Measurements from ENCODE around the gene ENTPD6. TPM values are rescaled to one million over a fixed set of nuclear protein-coding genes. Genes with fewer than 3 reads are reported as not detected.
A peak's percentile ranks its signal among the peaks of the same experiment; 100 is the strongest.
"Not testable (repeated sequence)": the region's sequence is repeated elsewhere in the genome, so short reads cannot be mapped to it uniquely, and the experiment has no call there.

Gene ENTPD6
- total RNA-seq, 1 donor from 2014 or later: 43.0 TPM

DNA sequence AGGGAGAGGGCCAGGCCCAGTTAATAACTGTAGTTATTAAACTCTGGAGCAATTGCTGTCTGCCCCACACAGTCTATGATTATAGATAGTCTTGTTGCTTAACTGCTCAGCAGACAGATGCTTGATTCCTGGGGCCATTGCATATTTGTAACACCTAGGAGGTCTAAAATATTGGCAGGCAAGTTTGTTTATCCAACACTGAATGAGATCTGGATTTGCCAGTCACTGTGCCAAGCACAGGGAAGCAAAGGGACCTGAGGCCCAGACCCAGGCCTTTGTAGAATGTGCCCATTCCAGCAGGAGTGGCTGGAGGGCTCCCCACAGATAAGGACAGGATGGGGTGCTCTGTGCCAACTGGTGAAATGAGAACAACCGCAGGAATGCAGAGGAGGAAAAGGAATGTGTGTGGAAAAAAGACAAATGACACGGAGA is 17.6 kb upstream of the ENTPD6 start:
- no peaks in the 10 kb centered on the region for H3K36me3 Mint-ChIP-seq (ENCODE audit: low read depth, unreplicated experiment)
- H3K27me3 Mint-ChIP-seq (ENCODE audit: unreplicated experiment): no peaks in the 10 kb centered on the region
- TF ChIP-seq CTCF (IDR thresholded peaks at IDR 0.05; ENCODE audit: unreplicated experiment): no peak
- DNase-seq (ENCODE audit: low spot score): no peak
- no peaks in the 10 kb centered on the region for H3K4me1 Mint-ChIP-seq (ENCODE audit: unreplicated experiment)
- H3K9me3 Mint-ChIP-seq (ENCODE audit: unreplicated experiment): no peaks in the 10 kb centered on the region
- no peak overlapping the region for H3K27ac Mint-ChIP-seq (ENCODE audit: unreplicated experiment)
- H3K4me3 Mint-ChIP-seq (ENCODE audit: unreplicated experiment): no peak overlapping the region

DNA sequence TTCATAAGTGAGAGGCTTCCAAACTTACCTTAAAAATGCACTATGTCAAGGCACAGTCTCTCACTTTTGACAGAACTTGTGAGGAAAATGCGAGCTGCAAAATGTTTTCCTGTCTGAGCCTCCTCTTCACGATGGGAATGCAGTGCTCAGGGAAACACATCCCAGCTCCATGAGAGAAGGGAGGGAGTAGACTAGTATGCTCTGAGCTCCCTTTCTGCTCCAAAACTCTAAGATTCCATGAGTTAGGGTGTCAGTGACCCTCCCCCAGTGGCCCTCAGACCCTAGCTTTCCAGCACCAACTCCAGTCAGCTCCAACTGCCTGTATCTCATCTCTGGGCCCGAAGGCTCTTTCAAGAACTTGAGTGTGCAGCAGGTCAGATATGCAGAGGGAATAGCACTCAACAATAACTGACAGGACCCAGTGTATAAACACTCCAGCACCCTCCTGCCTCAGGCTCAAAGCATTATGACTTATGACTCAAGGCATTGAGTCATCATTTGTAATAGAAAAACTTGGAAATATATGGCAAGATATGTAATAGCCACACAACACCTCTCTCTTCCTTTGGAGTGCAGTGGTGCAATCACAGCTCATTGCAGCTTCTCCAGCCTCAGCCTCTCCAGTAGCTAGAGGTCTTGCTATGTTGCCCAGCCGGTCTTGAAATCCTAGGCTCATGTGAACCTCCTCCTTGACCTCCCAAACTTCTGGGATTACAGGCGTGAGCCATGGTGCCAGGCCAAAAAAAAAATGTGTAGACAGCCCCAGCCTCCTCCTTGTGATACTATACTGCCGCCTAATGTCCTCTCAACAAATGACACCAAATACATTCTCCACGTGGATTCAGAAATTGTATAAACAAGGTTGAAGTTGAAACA is 16.7 kb upstream of the ENTPD6 start:
- H3K4me1 Mint-ChIP-seq (ENCODE audit: unreplicated experiment): no peaks in the 10 kb centered on the region
- no peak overlapping the region for H3K27ac Mint-ChIP-seq (ENCODE audit: unreplicated experiment)
- no peaks in the 10 kb centered on the region for H3K36me3 Mint-ChIP-seq (ENCODE audit: low read depth, unreplicated experiment)
- H3K27me3 Mint-ChIP-seq (ENCODE audit: unreplicated experiment): no peaks in the 10 kb centered on the region
- peak; percentile 23 for DNase-seq (ENCODE audit: low spot score)
- H3K9me3 Mint-ChIP-seq (ENCODE audit: unreplicated experiment): no peaks in the 10 kb centered on the region
- H3K4me3 Mint-ChIP-seq (ENCODE audit: unreplicated experiment): no peak overlapping the region
- TF ChIP-seq CTCF (IDR thresholded peaks at IDR 0.05; ENCODE audit: unreplicated experiment): peak; percentile 63

- H3K4me3 Mint-ChIP-seq (ENCODE audit: unreplicated experiment): no peak overlapping the region
- no peak overlapping the region for H3K27ac Mint-ChIP-seq (ENCODE audit: unreplicated experiment)
- TF ChIP-seq CTCF (IDR thresholded peaks at IDR 0.05; ENCODE audit: unreplicated experiment): no peak
- H3K4me1 Mint-ChIP-seq (ENCODE audit: unreplicated experiment): no peaks in the 10 kb centered on the region
- DNase-seq (ENCODE audit: low spot score): no peak
- no peaks in the 10 kb centered on the region for H3K9me3 Mint-ChIP-seq (ENCODE audit: unreplicated experiment)
- no peaks in the 10 kb centered on the region for H3K36me3 Mint-ChIP-seq (ENCODE audit: low read depth, unreplicated experiment)
- H3K27me3 Mint-ChIP-seq (ENCODE audit: unreplicated experiment): no peaks in the 10 kb centered on the region
These were observed 15.9 kb upstream of the ENTPD6 start for GRCh38 chr20:25179439-25180089.

GRCh38 chr20:25184391-25184790 is 11.1 kb upstream of the ENTPD6 start:
- not testable (repeated sequence) for H3K27me3 Mint-ChIP-seq (ENCODE audit: unreplicated experiment); H3K36me3 Mint-ChIP-seq (ENCODE audit: low read depth, unreplicated experiment); H3K4me3 Mint-ChIP-seq (ENCODE audit: unreplicated experiment); H3K4me1 Mint-ChIP-seq (ENCODE audit: unreplicated experiment); H3K27ac Mint-ChIP-seq (ENCODE audit: unreplicated experiment); H3K9me3 Mint-ChIP-seq (ENCODE audit: unreplicated experiment); DNase-seq (ENCODE audit: low spot score)

DNA sequence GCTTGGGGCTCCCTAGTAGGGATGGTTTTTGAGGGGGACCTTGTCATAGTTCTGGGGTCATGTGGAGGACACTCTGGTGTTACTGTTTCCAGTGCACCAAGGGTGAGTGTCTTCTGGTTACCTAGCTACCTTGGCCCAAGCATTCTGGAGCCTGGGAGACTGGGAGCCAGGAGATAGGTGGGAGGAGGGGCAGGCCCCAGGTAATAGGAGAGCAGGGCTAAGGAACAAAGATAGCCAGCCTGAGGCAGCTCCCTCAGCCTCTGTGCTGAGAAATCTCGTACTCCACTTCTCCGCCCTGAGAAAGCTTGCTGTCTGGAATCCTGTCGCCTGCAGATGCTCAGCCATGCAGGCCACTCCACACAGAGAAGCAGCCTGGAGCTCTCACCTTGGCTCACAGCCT is 8.3 kb upstream of the ENTPD6 start:
- no peaks in the 10 kb centered on the region for H3K4me1 Mint-ChIP-seq (ENCODE audit: unreplicated experiment)
- H3K36me3 Mint-ChIP-seq (ENCODE audit: low read depth, unreplicated experiment): no peaks in the 10 kb centered on the region
- H3K4me3 Mint-ChIP-seq (ENCODE audit: unreplicated experiment): no peak overlapping the region
- H3K27ac Mint-ChIP-seq (ENCODE audit: unreplicated experiment): no peak overlapping the region
- DNase-seq (ENCODE audit: low spot score): no peak
- peaks cover 13% of the 10 kb centered on the region for H3K9me3 Mint-ChIP-seq (ENCODE audit: unreplicated experiment)
- peaks cover 4% of the 10 kb centered on the region for H3K27me3 Mint-ChIP-seq (ENCODE audit: unreplicated experiment)
- TF ChIP-seq CTCF (IDR thresholded peaks at IDR 0.05; ENCODE audit: unreplicated experiment): no peak
